Measurements from ENCODE around the gene NHEJ1.

DNA sequence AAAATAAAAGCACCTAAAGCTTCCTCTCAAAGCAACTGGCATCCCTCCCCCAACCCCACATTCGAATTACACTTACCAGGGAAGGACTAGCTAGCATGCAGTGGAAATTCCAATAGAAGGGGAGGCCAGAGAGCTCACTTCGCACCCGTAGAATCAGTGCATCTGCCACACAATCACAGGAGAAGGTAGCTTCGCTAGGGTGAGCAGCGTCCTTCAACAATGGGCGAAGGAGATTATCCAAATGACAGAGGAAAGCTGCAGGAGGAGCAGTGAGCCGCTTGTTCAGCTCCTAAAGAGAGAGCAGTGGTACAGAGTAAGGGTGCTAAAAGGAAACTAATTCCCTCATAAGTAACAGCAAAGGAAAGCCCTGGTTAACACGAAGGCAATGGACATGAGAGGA lies 3.2 kb downstream of the NHEJ1 start:
- TF ChIP-seq, protein P1, sequence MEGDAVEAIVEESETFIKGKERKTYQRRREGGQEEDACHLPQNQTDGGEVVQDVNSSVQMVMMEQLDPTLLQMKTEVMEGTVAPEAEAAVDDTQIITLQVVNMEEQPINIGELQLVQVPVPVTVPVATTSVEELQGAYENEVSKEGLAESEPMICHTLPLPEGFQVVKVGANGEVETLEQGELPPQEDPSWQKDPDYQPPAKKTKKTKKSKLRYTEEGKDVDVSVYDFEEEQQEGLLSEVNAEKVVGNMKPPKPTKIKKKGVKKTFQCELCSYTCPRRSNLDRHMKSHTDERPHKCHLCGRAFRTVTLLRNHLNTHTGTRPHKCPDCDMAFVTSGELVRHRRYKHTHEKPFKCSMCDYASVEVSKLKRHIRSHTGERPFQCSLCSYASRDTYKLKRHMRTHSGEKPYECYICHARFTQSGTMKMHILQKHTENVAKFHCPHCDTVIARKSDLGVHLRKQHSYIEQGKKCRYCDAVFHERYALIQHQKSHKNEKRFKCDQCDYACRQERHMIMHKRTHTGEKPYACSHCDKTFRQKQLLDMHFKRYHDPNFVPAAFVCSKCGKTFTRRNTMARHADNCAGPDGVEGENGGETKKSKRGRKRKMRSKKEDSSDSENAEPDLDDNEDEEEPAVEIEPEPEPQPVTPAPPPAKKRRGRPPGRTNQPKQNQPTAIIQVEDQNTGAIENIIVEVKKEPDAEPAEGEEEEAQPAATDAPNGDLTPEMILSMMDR (IDR thresholded peaks at IDR 0.05), result no peak
- no peak for TF ChIP-seq POLR2A (IDR thresholded peaks at IDR 0.05)

Measured in body of pancreas (tissue), 4 donors.